ENCODE measurements around the gene RITA1.

RITA1 gene

GRCh38 chr12:113230315-113231234, 45.1 kb downstream of the RITA1 start:
- DNase-seq (ENCODE audit: low read depth) = no peak

GRCh38 chr12:113231235-113232088, 45.9 kb downstream of the RITA1 start:
- DNase-seq (ENCODE audit: low read depth) = no peak

- no peak for DNase-seq (ENCODE audit: low read depth)
These were observed 46.7 kb downstream of the RITA1 start for GRCh38 chr12:113232089-113232839.

GRCh38 chr12:113232840-113233585, 47.5 kb downstream of the RITA1 start:
- DNase-seq (ENCODE audit: low read depth) = no peak

- DNase-seq (ENCODE audit: low read depth) = no peak
These were observed 48.4 kb downstream of the RITA1 start for GRCh38 chr12:113233967-113234366.

GRCh38 chr12:113234483-113234882, 49.0 kb downstream of the RITA1 start:
- DNase-seq (ENCODE audit: low read depth) = no peak

GRCh38 chr12:113235976-113236375, 50.5 kb downstream of the RITA1 start:
- no peak for DNase-seq (ENCODE audit: low read depth)

GRCh38 chr12:113236539-113237399, 51.2 kb downstream of the RITA1 start:
- no peak for DNase-seq (ENCODE audit: low read depth)

- DNase-seq (ENCODE audit: low read depth) = no peak
These were observed 52.2 kb downstream of the RITA1 start for GRCh38 chr12:113237748-113238147.

GRCh38 chr12:113238309-113238708, 52.8 kb downstream of the RITA1 start:
- DNase-seq (ENCODE audit: low read depth) = no peak

- DNase-seq (ENCODE audit: low read depth) = no peak
These were observed 53.8 kb downstream of the RITA1 start for GRCh38 chr12:113239288-113239771.

GRCh38 chr12:113239811-113240331, 54.4 kb downstream of the RITA1 start:
- no peak for DNase-seq (ENCODE audit: low read depth)

GRCh38 chr12:113240395-113240794, 54.9 kb downstream of the RITA1 start:
- no peak for DNase-seq (ENCODE audit: low read depth)

- DNase-seq (ENCODE audit: low read depth) = peak; percentile 95
These were observed 55.9 kb downstream of the RITA1 start for GRCh38 chr12:113241191-113242025.

All from HS-5 (cell line).